Renal cortical epithelial cell (primary cell): ENCODE results near the gene TTLL5. TPM values are rescaled to one million over a fixed set of nuclear protein-coding genes. Genes with fewer than 3 reads are reported as not detected.

ENCODE experiments used
- DNase-seq: peaks from one replicate; pipeline ENCODE4 v3.0.0-alpha.2; 2011; ENCODE audit warnings: low read depth
- total RNA-seq: library from RNA; depleted of rRNA; stranded (reverse); fragments of >200 nt; gene quantifications from 2 replicates; pipeline ENCODE4 v1.2.3, GENCODE V29; 2014

The TTLL5 gene
- total RNA-seq, 1 donor from 2014 or later, result 34.1 TPM

DNA sequence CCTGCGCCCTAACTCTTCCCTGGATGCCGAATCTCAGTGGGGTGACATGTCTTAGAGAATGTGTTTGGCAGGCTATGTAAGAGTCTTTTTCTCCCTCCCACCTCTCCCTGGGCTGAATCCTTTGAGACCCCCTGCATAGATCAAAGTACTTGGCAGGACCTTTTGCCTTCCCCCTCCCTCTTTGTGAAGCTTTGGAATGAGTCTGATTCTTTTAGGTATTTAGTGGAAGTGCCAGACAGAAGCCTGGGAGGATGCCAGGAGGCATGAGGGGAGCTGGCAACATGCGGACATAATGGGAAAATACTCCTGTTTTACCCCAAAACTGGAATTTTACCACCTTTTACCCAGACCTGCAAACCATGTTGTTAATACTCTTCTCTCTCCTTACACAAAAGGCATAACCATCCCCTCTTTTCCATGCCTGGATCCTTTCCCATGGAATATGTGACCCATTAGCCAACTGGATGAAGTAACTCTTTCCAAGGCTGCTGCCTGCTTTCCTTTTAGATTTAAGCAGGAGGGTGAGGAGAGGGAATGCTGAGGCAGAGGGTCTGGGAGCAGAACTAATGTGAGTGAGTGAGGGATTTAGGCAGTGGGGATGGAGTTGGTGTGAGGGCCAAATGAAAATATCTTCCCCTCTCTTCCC, 41.7 kb downstream of the TTLL5 start:
- DNase-seq, result no peak

DNA sequence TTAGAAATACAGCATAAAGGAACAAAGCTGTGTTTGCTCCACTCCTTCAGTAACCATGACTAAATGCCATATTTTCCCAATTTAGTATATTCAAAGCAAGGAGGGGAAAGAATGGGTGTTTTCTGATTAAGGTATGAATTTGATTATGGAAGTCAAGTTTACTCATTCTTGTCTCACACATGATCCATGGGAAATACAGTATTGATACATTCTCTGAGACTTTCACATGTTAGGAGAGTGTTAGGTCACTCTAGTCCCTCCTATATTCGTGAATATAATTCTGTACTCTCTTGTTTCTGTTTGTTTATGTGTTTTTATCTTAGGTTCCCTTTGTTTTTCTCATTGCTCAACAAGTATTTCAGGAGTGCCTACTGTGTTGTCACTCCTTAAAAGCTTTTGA, 42.4 kb downstream of the TTLL5 start:
- no peak for DNase-seq

- DNase-seq, result no peak
Measured at GRCh38 chr14:75705014-75705413, 44.0 kb downstream of the TTLL5 start.

- peak; percentile 84 for DNase-seq
Measured at GRCh38 chr14:75709207-75709812, 48.3 kb downstream of the TTLL5 start.

- DNase-seq, result peak; percentile 52
Measured at GRCh38 chr14:75711105-75711795, 50.2 kb downstream of the TTLL5 start.

DNA sequence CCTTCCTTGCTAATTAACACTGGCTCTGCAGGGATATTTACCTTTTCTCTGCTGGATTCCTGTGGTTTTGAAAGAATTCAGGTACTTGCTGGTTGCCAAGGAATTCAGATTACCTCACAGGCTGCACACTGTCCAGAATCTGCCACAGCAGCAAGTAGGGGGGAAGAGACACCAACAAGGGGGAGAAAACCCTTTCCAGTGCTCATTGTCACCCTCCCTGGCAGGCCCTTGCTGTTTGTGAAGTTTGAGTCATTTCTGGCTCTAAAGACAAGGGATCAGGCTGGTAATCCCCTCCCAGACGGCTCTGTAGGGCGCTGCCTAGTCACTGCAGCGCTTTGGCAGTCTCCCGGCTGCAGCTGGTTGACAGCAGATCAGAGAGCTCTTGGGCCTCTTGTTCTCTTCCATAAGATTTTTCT, 50.8 kb downstream of the TTLL5 start:
- DNase-seq, result peak; percentile 99

DNA sequence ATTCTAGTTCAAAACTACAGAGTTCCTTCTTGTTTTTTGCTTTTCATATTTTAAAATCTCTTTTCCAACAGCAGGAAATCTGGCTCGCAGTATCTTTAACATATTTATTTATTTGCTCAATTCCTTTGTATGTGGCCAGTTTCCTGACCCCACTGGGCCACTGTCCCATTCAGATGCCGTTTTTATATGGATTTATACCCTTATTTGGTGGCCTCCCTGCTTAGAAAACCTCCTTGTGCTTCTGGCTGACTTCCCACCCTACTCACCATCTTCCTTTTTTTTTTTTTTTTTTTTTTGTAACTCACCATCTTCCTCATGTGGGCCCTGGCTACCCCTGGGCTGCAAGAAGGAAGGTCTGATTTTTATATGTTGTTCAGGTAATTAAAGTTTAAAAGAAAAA, 53.9 kb downstream of the TTLL5 start:
- no peak for DNase-seq

- peak; percentile 50 for DNase-seq
Measured at GRCh38 chr14:75715926-75716780, 55.1 kb downstream of the TTLL5 start.

DNA sequence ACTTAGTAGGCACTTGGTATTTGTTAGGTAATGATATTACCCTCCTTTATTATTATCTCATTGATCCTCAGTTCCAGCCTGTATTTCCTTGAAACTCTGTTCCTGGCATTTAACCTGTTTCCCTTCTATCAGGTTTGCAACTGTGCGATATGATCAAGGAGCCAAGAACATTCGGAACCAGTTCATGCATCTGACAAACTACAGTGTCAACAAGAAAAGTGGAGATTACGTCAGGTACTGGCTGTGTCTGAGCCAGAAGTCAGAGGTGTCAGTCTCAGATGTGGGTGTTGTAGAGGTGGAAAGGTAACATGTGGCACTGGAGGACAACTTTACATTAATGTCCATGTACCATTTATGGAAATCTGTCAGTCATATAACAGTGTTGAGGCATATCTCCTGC, 56.7 kb downstream of the TTLL5 start:
- DNase-seq, result no peak

GRCh38 chr14:75718199-75718598, 57.2 kb downstream of the TTLL5 start:
- DNase-seq, result no peak

DNA sequence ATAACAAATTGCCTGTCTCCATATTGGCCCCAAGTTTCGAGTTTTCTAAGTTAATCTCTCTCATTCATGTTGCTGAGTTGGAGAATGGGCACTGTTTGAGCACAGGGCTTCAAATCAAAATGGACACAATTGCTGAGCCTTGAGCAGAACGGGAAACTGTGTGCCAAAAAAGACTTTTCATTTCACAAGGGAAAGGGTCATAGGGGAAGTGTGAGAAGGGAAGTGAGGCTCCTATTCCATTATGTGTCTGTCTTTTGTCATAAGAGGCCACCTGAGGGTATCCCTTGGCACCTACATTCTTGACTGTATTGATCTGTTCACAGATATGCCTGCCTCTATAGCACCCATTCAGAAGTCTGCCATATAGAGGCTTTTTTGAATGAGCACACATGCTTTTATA, 59.1 kb downstream of the TTLL5 start:
- DNase-seq, result no peak

DNA sequence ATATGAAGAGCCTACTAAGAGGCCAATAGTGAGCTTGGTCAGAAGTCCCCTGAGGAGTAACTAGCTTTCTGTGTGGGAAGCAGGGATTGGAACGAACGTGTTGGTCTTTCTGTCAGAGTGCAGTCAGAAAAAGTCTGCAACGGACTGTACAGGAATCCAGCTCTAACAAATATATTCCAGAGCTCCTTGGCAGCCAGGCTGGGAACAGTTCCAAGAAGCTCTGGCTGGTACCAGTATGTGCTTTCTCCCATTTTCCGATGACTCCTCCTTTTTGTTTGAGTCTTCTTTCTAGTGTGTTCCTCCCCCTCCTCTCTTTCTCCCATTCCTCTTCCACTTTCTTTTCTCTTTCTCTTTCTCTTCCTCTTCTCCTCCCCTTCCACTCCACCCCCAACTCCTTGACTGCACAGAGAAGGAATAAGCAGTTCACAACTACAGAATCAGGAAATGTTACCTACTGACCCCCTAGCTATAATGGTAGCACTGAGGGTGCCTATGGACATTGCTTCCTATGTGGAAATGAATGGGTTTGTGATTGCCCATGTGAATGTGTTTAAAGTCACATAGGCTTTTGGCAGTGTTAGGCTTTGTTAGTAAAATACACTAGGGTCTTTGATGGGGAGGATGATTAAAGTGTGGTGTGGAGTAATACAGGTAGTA, 59.9 kb downstream of the TTLL5 start:
- DNase-seq, result peak; percentile 77

DNA sequence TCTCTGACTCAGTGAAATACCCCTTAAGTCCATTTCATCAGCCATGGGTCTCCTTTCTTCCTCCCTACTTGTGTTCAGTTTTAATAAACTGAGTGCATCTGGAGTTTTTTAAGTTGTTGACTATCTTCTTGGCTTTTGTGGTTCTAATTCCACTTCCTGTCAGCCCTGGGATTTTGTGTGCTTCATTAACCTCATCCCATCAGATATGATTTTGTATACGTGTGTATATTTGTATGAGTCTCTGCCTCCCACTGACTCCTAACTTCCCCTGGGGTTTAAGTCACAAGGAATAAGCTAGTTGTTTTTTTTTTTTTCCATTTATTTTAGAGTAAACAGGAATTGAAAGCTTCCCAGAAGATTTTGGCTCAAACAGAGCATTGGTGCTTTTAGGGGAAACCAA, 62.7 kb downstream of the TTLL5 start:
- DNase-seq, result no peak

- no peak for DNase-seq
Measured at GRCh38 chr14:75724414-75725204, 63.6 kb downstream of the TTLL5 start.

- no peak for DNase-seq
Measured at GRCh38 chr14:75725481-75725880, 64.4 kb downstream of the TTLL5 start.

DNA sequence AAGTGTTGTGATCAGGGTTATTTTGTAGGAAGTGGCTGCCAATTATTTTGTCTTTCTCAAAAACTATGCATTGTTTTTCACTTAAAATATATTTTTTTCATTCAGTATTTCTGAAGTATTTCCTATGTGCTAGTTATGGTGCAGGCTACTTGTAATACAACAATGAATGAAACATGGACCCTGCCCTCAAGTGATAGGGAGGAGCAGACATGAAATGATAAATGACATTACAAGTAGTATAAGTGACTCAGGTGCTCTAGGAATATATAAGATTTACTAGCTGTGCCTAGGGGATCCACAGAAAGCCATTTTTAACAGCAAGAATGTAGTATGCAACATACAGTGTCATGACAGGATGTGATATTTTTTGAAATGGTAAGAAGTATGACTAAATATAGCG, 65.3 kb downstream of the TTLL5 start:
- DNase-seq, result no peak

DNA sequence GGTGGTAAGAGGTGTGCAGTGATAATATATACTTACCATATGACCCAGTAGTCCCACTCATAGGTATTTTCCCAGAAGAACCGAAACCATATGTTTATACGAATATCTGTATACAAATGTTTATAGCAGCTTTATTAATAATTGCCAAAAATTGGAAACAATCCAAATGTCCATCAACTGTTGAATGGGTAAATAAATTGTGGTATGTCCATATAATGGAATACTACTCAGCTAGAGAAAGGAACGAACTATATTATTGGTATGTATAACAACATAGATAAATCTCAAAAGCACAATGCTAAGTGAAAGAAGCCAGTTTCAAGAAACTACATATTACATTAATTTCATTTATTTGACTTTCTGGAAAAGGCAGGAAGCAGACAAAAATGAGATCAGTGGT, 66.1 kb downstream of the TTLL5 start:
- no peak for DNase-seq

GRCh38 chr14:75732888-75733287, 71.8 kb downstream of the TTLL5 start:
- no peak for DNase-seq

DNA sequence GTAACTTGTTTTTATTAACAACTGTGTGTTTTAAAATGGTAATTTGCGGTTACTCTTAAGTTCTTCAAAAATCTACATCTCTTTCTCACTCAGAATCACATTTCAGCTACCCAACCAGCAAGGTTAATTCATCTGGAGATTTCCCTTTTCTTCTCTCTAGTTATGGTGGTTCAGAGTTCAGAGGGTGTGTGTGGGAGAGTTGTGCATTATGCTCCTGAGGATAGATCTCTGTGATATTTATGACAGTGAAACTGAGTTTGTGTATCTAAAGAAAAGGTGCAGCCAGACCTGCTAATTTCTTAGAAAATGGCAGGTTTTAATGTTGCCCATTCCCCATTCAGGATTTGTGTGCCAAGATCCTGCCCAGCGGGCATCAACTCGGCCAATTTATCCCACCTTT, 73.8 kb downstream of the TTLL5 start:
- DNase-seq, result no peak

DNA sequence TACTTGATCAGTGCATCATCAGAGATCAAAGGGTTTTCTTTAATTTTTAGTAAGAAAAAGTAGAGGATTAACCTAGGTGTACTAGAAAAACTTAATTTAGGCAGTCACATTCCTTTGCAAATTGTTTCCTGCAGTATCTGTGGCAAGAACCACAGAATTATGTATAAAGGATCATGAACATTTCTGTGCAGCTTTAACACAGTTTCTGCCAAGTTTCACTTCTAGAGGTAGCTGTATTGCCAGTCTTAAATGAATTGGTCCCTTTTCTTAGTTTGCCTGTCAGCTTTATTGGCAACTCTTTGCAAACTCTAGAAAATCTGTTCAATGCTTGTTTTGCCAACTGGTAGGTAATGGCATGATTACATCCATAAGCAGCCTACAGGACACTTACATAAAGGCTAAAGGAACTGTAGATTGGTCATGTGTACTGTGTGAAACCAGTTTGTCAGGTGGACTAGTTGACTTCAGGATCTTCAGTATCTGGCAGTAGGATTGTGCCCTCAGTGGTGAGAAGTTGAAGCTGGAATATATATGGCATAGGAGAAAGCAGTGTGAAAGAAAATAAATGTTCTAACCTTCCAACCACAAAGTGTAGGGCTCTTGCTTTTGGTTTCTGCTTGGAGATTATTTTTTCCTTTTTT, 75.9 kb downstream of the TTLL5 start:
- no peak for DNase-seq

GRCh38 chr14:75738192-75738591, 77.1 kb downstream of the TTLL5 start:
- DNase-seq, result no peak
